ENCODE data around the gene CUTA.
"Not testable (repeated sequence)": the region's sequence is repeated elsewhere in the genome, so short reads cannot be mapped to it uniquely, and the experiment has no call there.

Gene CUTA

GRCh38 chr6:33398601-33399000 is 19.3 kb downstream of the CUTA start:
- DNase-seq = not testable (repeated sequence)

- no peak for DNase-seq
Measured at GRCh38 chr6:33397541-33397940, 20.4 kb downstream of the CUTA start.

- no peak for DNase-seq
Measured at GRCh38 chr6:33392979-33393378, 24.9 kb downstream of the CUTA start.

- DNase-seq = no peak
Measured at GRCh38 chr6:33392595-33392948, 25.3 kb downstream of the CUTA start.

- DNase-seq = peak; percentile 53
Measured at GRCh38 chr6:33391922-33392594, 25.8 kb downstream of the CUTA start.

- DNase-seq = peak; percentile 100
Measured at GRCh38 chr6:33391278-33391921, 26.5 kb downstream of the CUTA start, which contains the start of gene KIFC1. KIFC1 (plus strand) TSS chr6:33391823; CDS start chr6:33391986, 163 bp downstream.

GRCh38 chr6:33390767-33391277 is 27.1 kb downstream of the CUTA start:
- no peak for DNase-seq

- no peak for DNase-seq
Measured at GRCh38 chr6:33390173-33390572, 27.7 kb downstream of the CUTA start.

- no peak for DNase-seq
Measured at GRCh38 chr6:33384581-33385020, 33.3 kb downstream of the CUTA start.

GRCh38 chr6:33383427-33384185 is 34.3 kb downstream of the CUTA start:
- DNase-seq = no peak

GRCh38 chr6:33380272-33380981 is 37.5 kb downstream of the CUTA start:
- peak; percentile 75 for DNase-seq

- not testable (repeated sequence) for DNase-seq
Measured at GRCh38 chr6:33379184-33379583, 38.7 kb downstream of the CUTA start.

- DNase-seq = no peak
Measured at GRCh38 chr6:33377171-33377570, 40.7 kb downstream of the CUTA start.

GRCh38 chr6:33375143-33375671 is 42.7 kb downstream of the CUTA start:
- peak; percentile 78 for DNase-seq

GRCh38 chr6:33373960-33374910 is 43.7 kb downstream of the CUTA start:
- DNase-seq = no peak

- no peak for DNase-seq
Measured at GRCh38 chr6:33372526-33373123, 45.3 kb downstream of the CUTA start.

- not testable (repeated sequence) for DNase-seq
Measured at GRCh38 chr6:33371901-33372300, 46.0 kb downstream of the CUTA start.

- not testable (repeated sequence) for DNase-seq
Measured at GRCh38 chr6:33367715-33368025, 50.2 kb downstream of the CUTA start.

- no peak for DNase-seq
Measured at GRCh38 chr6:33367009-33367714, 50.7 kb downstream of the CUTA start.

All from hematopoietic multipotent progenitor cell treated with erythropoietin and hydrocortisone succinate and interleukin-3 and kit ligand, for 6 days (in vitro differentiated cells).